GM19025 (cell line): Measurements from ENCODE around the gene FAT1.

ENCODE experiments used
- ATAC-seq: cut with Tn5 transposase; IDR thresholded peaks from one replicate; pipeline ENCODE4 v1.9.1; 2021; ENCODE audit warnings: mild to moderate bottlenecking, low read depth, moderate library complexity; ENCODE audit not compliant: unreplicated experiment

The FAT1 gene

GRCh38 chr4:186623546-186623945 lies 100.1 kb downstream of the FAT1 start:
- ATAC-seq = no peak

- ATAC-seq = no peak
Measured at GRCh38 chr4:186622788-186623464, 100.7 kb downstream of the FAT1 start.

DNA sequence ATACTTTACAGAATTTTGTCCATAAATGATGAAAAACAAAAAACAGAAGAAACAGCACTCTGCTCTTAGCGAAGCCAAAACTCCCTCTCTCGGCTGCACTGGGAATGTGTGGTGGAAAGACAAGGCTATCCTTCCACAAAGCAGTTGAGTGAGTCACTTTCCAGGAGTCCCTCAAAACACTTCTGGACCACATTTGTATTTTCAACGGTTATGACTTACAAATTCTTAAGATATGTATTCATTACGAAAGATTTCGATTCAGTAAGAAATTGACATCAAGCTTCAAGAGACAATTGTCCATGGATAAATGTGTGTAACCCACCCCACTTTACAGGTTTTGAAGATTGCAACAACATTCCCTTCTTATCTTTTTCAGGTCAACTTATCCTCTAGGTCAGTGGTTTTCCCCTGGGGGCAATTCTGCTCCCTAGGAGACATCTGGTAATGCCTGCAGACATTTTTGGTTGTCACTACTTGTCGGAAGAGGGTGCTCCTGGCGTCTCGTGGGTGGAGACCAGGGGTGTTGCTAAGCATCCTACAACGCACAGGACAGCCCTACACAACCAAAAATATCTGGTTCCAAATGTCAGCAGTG lies 101.6 kb downstream of the FAT1 start:
- no peak for ATAC-seq

DNA sequence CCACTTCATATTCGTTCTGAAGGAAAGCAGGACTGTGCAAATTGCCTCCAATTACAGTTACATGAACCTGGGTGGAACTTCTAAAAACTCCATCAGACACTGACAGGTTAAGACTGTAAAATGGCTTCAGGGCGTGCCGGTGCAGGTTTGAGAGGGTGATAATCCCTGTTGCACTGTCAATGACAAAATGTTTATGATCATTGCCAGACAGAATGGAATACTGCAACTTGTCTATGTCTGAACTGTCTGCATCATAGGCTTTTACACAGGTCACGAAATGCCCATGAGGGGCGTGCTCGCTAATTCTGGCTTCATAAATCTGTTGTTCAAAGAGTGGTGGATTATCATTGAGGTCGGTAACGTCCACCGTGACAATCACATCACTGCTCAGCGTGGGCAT lies 104.6 kb downstream of the FAT1 start:
- no peak for ATAC-seq

- ATAC-seq = no peak
Measured at GRCh38 chr4:186617921-186618320, 105.7 kb downstream of the FAT1 start.

DNA sequence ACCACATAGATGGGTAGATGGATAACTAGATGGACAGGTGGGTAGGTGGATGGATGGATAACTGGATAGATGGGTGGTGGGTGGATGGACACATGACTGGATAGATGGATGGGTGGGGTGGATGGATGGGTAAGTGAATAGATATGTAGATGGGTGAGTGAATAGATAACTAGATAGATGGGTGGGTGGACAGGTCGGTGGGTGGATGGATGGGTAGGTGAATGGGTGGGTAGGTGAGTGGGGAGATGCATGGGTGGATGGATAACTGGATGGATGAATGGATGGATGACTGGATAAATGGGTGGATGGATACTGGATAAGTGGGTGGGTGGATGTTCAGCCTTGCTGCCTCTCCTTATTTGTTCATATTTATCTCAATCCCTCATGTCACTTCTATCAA lies 116.2 kb downstream of the FAT1 start:
- ATAC-seq = no peak

DNA sequence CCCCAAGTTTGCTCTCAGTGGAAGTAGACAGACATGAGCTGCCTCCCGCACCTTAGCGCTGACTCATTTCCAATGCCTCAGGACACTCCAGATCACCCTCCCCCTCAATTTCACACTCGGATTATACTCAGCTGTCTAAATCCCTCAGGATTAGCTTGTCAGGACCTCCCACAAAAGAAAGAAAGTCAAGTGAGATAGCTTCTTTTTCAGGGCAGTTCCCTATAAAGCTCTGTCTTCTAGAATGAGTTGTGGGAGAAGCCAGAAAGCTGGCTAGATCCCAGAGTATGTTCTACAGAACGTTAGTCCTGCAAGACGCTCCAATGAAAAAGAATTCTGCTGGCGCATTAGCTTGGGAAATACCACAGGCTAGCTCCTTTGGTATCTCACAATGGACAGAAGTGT lies 117.1 kb downstream of the FAT1 start:
- ATAC-seq = no peak

GRCh38 chr4:186605261-186605865 lies 118.3 kb downstream of the FAT1 start:
- ATAC-seq = no peak

DNA sequence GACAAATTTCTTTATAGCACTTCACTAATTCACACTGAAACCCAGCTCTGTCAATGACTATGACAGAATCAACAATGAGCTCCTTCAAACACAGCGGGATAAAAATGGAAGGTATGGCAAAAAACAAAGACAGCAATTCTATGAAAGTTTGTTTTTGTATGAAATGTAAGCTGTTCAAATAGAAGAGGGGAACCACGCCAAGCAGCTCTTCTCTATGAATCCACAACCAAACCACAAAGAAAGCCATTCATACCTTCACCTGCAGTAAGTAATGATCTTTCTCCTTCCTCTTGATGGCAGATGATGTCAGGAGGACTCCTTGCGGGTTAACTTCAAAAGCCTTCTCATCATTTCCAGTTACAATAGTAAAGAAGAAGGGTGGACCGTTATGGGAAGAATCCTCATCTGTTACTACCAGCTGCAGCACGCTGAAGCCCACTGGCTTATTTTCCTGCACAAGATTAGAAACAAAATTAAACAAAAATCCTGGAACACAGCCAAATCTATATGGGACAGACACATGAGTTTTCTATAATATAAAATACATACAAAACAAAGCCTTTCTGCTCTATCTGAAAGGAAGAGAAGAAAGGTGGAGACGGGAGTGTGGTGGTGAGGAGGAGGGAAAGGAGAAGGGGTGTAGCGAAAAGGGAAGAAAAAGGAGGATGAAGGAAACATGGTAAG lies 119.4 kb downstream of the FAT1 start:
- ATAC-seq = no peak

DNA sequence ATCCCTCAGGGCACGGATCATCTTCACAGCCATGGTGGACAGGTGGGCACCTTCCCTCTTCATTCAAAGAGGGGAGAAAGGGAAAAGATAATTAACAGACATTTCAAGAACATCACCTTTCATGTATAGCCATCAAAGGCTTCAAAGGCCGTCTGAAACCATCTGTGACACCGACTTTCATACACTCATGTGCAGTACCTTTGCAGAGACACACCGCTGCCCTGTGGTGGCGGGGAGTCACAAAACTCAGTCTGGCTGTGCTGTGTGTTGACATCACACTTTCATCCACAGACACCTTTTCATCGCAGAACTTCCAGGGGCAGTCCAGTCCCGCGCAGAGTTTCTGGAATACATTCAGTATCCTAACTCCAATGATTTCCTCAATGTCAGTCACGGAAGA lies 120.7 kb downstream of the FAT1 start:
- ATAC-seq = no peak

- ATAC-seq = no peak
Measured at GRCh38 chr4:186599483-186599882, 124.2 kb downstream of the FAT1 start.

DNA sequence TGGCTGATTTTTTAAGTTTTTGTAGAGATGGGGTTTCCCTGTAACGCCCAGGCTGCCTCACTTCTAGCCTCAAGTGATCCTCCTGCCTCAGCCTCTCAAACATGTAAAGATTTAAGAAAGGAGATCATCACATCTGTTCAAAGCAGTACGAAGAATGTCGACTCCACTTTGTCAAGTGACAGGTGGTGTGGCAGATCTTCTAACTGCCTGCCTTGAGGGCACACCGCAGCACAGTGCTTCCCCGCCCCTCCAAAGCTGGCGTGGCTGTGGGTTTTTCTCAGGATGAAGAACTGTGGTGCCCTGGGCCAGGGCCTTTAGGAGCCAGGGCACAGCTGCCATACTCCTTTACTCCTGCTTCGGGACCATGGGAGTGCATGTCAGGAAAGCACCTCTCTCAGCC lies 125.0 kb downstream of the FAT1 start:
- ATAC-seq = no peak

GRCh38 chr4:186596850-186597390 lies 126.7 kb downstream of the FAT1 start:
- ATAC-seq = no peak

DNA sequence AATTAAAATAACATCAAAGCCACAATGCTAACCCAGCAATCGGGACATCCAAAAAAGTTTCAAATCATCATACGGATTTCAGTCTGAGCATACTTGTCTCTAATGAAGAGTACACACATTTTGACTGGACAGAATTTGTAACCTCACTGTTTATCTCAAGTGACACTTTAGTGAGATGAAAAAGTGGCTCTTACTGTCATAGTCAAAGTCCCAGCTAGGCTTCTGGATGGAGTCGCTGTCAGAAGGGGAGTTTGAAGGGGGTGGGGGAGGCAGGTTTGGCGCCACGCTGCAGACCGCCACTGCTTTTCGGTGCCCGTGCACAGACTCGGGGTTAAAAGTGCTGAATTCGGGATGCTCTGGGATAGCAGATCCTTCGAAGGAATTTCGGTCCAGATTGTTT lies 127.3 kb downstream of the FAT1 start:
- no peak for ATAC-seq

GRCh38 chr4:186593587-186593973 lies 130.1 kb downstream of the FAT1 start:
- no peak for ATAC-seq

DNA sequence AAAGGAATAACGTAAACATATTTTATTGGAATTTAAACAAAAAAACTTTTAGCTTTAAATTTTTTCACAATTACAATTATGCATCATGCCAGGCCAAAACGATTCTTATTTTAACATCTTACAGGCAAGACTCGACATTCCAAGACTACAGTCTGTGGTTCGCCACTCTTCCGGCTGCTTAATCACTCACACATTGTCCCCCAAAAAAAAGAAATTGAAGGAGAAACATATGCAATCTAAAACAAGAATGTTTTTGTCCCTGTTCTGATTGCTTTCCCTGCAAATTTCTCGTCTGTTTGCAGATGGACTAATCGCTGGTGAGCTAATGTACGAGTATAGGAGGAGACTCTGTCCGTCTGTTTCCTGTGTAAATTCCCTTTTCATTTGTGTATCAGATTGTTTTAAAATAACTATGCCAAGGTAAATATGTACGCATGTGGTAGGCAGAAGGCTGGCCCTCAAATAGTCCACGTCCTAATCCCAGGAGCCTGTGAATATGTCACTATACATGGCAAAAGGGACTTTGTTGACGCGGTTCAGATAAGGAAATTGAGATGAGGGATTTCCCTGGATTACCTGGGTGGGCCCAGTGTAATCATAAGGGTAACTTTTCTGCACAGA lies 130.6 kb downstream of the FAT1 start:
- ATAC-seq = no peak

- ATAC-seq = no peak
Measured at GRCh38 chr4:186592445-186592844, 131.2 kb downstream of the FAT1 start.

GRCh38 chr4:186591651-186592050 lies 132.0 kb downstream of the FAT1 start:
- ATAC-seq = no peak

GRCh38 chr4:186588503-186588902 lies 135.2 kb downstream of the FAT1 start:
- no peak for ATAC-seq

- ATAC-seq = no peak
Measured at GRCh38 chr4:186587416-186588018, 136.1 kb downstream of the FAT1 start.
